GM21447 (cell line): ENCODE measurements around the gene PDGFC.

Source experiments
- ATAC-seq: cut with Tn5 transposase; IDR thresholded peaks from one replicate; pipeline ENCODE4 v1.9.1; 2021; ENCODE audit not compliant: unreplicated experiment

The PDGFC gene

GRCh38 chr4:156837625-156838345 lies 133.8 kb downstream of the PDGFC start:
- no peak for ATAC-seq

- ATAC-seq: no peak
Observed at GRCh38 chr4:156832886-156833285, 138.7 kb downstream of the PDGFC start.

- no peak for ATAC-seq
Observed at GRCh38 chr4:156830351-156830750, 141.2 kb downstream of the PDGFC start.

GRCh38 chr4:156829201-156829873 lies 142.3 kb downstream of the PDGFC start:
- no peak for ATAC-seq

GRCh38 chr4:156827519-156827918 lies 144.1 kb downstream of the PDGFC start:
- no peak for ATAC-seq

GRCh38 chr4:156825074-156825473 lies 146.5 kb downstream of the PDGFC start:
- ATAC-seq: no peak

- ATAC-seq: no peak
Observed at GRCh38 chr4:156824451-156825060, 147.0 kb downstream of the PDGFC start.

GRCh38 chr4:156820931-156821330 lies 150.7 kb downstream of the PDGFC start:
- no peak for ATAC-seq

GRCh38 chr4:156816360-156816755 lies 155.2 kb downstream of the PDGFC start:
- ATAC-seq: no peak

GRCh38 chr4:156815717-156816359 lies 155.8 kb downstream of the PDGFC start:
- ATAC-seq: no peak

GRCh38 chr4:156811963-156812362 lies 159.6 kb downstream of the PDGFC start:
- no peak for ATAC-seq

- ATAC-seq: no peak
Observed at GRCh38 chr4:156811286-156811685, 160.3 kb downstream of the PDGFC start.

- no peak for ATAC-seq
Observed at GRCh38 chr4:156805696-156806095, 165.9 kb downstream of the PDGFC start.

GRCh38 chr4:156803056-156803455 lies 168.5 kb downstream of the PDGFC start:
- no peak for ATAC-seq

- no peak for ATAC-seq
Observed at GRCh38 chr4:156800463-156800862, 171.1 kb downstream of the PDGFC start.

GRCh38 chr4:156799121-156799589 lies 172.4 kb downstream of the PDGFC start:
- ATAC-seq: no peak

- no peak for ATAC-seq
Observed at GRCh38 chr4:156798438-156798837, 173.2 kb downstream of the PDGFC start.

GRCh38 chr4:156797206-156797605 lies 174.4 kb downstream of the PDGFC start:
- ATAC-seq: no peak

- no peak for ATAC-seq
Observed at GRCh38 chr4:156795727-156796126, 175.9 kb downstream of the PDGFC start.

GRCh38 chr4:156794863-156795262 lies 176.7 kb downstream of the PDGFC start:
- no peak for ATAC-seq

- ATAC-seq: no peak
Observed at GRCh38 chr4:156792462-156793085, 179.0 kb downstream of the PDGFC start.
